Fibroblast of lung (primary cell): ENCODE measurements around the gene POLR2M. TPM values are rescaled to one million over a fixed set of nuclear protein-coding genes. Genes with fewer than 3 reads are reported as not detected.

Experiments
- DNase-seq, 2 donors: peaks; one replicate each; pipeline versions ENCODE4 v3.0.0 to v3.0.0-alpha.2; 2010; ENCODE audit warnings: low read depth in 2 of 2
- H2AFZ ChIP-seq: 2 replicates; pipeline ENCODE4 v1.5.1; 2012; ENCODE audit warnings: low read length, control low read depth, inconsistent platforms
- H3K27ac ChIP-seq: 2 replicates; pipeline ENCODE4 v1.5.1; 2011; ENCODE audit warnings: low read length, control low read depth; ENCODE audit not compliant: insufficient read depth
- H3K27me3 ChIP-seq: 2 replicates; pipeline ENCODE4 v1.5.1; 2011; ENCODE audit warnings: mild to moderate bottlenecking, low read length; ENCODE audit not compliant: control insufficient read depth, insufficient read depth
- H3K36me3 ChIP-seq: 2 replicates; pipeline ENCODE4 v1.5.1; 2011; ENCODE audit warnings: low read length; ENCODE audit not compliant: control insufficient read depth, insufficient read depth
- H3K4me1 ChIP-seq: 2 replicates; pipeline ENCODE4 v1.5.1; 2011; ENCODE audit warnings: low read length; ENCODE audit not compliant: control insufficient read depth, insufficient read depth; ENCODE audit errors: extremely low read depth
- H3K4me2 ChIP-seq: 2 replicates; pipeline ENCODE4 v1.5.1; 2011; ENCODE audit warnings: low read length, control low read depth; ENCODE audit not compliant: insufficient read depth; ENCODE audit errors: extremely low read depth
- H3K4me3 ChIP-seq, 4 experiments: fragments of 200-600 bp in 1 of 4; sonication (generic) in 1 of 4; replicated peaks in 1 of 4; 2 replicates each; pipeline ENCODE4 v1.5.1; 2011 to 2016; ENCODE audit warnings: low read length in 4 of 4, low read depth in 3 of 4, mild to moderate bottlenecking in 3 of 4, control low read depth in 2 of 4, inconsistent platforms in 1 of 4, mixed read lengths in 1 of 4; ENCODE audit not compliant: insufficient read depth in 1 of 4; ENCODE audit errors: control extremely low read depth in 1 of 4
- H3K79me2 ChIP-seq: 2 replicates; pipeline ENCODE4 v1.5.1; 2012; ENCODE audit warnings: mild to moderate bottlenecking, low read length, inconsistent platforms; ENCODE audit not compliant: control insufficient read depth, insufficient read depth
- H3K9ac ChIP-seq: 2 replicates; pipeline ENCODE4 v1.5.1; 2011; ENCODE audit warnings: mild to moderate bottlenecking, low read length, control low read depth; ENCODE audit not compliant: insufficient read depth
- H3K9me3 ChIP-seq: 2 replicates; pipeline ENCODE4 v1.5.1; 2012; ENCODE audit warnings: low read depth, low read length; ENCODE audit not compliant: control insufficient read depth, insufficient read depth
- H4K20me1 ChIP-seq: 2 replicates; pipeline ENCODE4 v1.5.1; 2011; ENCODE audit warnings: low read length; ENCODE audit not compliant: control insufficient read depth, insufficient read depth; ENCODE audit errors: extremely low read depth
- EZH2 ChIP-seq: IDR thresholded peaks from 2 replicates; pipeline ENCODE4 v1.5.1; 2012; ENCODE audit warnings: low read length, control low read depth, mild to moderate bottlenecking; ENCODE audit errors: missing control alignments
- polyA plus RNA-seq, 2 donors: library from polyadenylated mRNA; depleted of rRNA in 1 of 2; stranded (reverse) in 1 of 2; unstranded in 1 of 2; fragments of >200 nt; gene quantifications; 2 replicates each; pipeline ENCODE4 v1.2.1, GENCODE V29; 2011 to 2012; ENCODE audit warnings: missing spikeins in 1 of 2
- total RNA-seq: library from RNA; depleted of rRNA; stranded (reverse); fragments of >200 nt; gene quantifications from 2 replicates; pipeline ENCODE4 v1.2.1, GENCODE V29; 2014
- TF ChIP-seq, protein P1 (sequence below), 2 donors: IDR thresholded peaks in 1 of 2; conservative IDR thresholded peaks in 1 of 2; 1 replicate in 1 of 2; 2 replicates in 1 of 2; pipeline ENCODE4 v1.5.1; 2011 to 2012; ENCODE audit warnings: low read length in 2 of 2, control low read depth in 1 of 2, inconsistent platforms in 1 of 2, low read depth in 1 of 2, mild to moderate bottlenecking in 1 of 2

POLR2M gene
- total and polyA plus RNA-seq, 2 donors (not counting 1 experiment from before 2014, with no cell fraction given): 70.8 to 287 TPM

DNA sequence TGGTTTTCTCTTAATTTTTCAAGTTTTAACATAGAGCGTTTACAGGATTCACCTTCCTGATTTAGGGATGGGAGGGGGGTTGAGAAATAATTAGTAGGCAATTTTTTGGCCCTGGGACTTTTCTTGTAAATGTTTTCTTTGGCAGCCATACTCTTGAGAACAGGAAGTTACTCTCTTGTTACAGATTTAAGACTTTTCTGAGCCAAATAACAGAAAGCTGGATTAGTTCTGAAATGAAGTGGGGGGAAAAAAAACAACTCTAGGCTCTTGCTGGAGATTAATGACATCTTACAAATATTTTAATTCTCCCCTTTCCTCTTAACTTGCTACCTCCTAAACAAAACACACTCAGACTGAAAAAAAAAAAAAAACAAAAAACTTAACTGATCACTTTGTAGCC, 13.8 kb upstream of the POLR2M start:
- no peak for TF ChIP-seq EZH2
- TF ChIP-seq, protein P1, sequence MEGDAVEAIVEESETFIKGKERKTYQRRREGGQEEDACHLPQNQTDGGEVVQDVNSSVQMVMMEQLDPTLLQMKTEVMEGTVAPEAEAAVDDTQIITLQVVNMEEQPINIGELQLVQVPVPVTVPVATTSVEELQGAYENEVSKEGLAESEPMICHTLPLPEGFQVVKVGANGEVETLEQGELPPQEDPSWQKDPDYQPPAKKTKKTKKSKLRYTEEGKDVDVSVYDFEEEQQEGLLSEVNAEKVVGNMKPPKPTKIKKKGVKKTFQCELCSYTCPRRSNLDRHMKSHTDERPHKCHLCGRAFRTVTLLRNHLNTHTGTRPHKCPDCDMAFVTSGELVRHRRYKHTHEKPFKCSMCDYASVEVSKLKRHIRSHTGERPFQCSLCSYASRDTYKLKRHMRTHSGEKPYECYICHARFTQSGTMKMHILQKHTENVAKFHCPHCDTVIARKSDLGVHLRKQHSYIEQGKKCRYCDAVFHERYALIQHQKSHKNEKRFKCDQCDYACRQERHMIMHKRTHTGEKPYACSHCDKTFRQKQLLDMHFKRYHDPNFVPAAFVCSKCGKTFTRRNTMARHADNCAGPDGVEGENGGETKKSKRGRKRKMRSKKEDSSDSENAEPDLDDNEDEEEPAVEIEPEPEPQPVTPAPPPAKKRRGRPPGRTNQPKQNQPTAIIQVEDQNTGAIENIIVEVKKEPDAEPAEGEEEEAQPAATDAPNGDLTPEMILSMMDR (conservative IDR thresholded peaks at IDR 0.05 in 1 of 2, IDR thresholded peaks at IDR 0.05 in 1 of 2; ENCODE audit: low read depth in 1 of 2, low read length in 2 of 2): no peak
- Histone ChIP-seq H3K36me3 (no peaks in the 10 kb centered on the region), H3K27ac (no peak overlapping the region), H3K79me2 (no peaks in the 10 kb centered on the region), H3K4me1 (no peaks in the 10 kb centered on the region), H3K9ac (no peak overlapping the region), H3K4me2 (no peak overlapping the region), H3K27me3 (no peaks in the 10 kb centered on the region), H4K20me1 (no peaks in the 10 kb centered on the region), H2AFZ (no peak overlapping the region), H3K9me3 (no peaks in the 10 kb centered on the region), H3K4me3 (no peak overlapping the region)
- peak; percentile 72 to 73 for DNase-seq

DNA sequence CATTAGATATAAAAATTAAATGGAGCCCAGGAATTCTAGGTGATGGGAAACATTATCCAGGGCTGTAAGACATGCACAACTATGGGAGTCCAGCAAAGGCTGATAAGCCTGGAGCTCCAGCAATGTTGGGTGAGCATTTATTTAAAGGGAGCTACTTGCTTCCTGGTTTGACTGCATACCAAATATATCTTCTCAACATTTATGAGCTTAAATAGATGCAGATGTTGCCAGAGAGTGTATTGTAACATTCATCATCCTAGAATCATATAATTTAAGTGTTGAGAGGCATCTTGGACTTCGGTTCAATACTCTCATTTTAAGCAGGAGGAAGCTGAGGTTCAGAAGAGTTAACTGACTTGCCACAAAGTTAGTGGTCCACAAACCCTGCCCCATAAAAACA, 12.2 kb upstream of the POLR2M start:
- H3K27ac ChIP-seq: no peak overlapping the region

DNA sequence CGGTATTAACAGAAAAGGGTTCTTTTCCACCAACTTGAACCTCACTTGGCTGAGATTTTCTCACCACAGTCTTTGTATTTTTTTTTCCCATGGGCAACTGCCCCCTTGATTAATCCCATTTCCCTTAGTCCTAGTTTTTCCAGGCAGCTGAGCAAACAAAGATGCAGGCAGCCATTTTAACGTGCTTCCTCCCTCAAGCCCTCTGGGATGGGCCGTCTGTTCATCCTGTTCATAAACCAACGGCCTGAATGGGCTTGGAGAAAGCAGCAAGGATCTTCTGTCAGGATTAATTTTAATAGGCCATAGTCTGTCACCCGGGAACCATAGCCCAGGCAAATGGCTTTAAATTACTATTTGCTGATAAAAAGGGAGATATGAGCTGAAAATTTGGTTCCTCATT, 10.4 kb upstream of the POLR2M start:
- TF ChIP-seq, protein P1 (conservative IDR thresholded peaks at IDR 0.05 in 1 of 2, IDR thresholded peaks at IDR 0.05 in 1 of 2; ENCODE audit: low read depth in 1 of 2, low read length in 2 of 2): no peak
- no peak for TF ChIP-seq EZH2
- no peak for DNase-seq
- Histone ChIP-seq H3K36me3 (no peaks in the 10 kb centered on the region), H2AFZ (no peak overlapping the region), H3K4me1 (no peaks in the 10 kb centered on the region), H3K4me3 (no peak overlapping the region), H3K79me2 (no peaks in the 10 kb centered on the region), H3K27me3 (no peaks in the 10 kb centered on the region), H3K9me3 (no peaks in the 10 kb centered on the region), H3K27ac (no peak overlapping the region), H3K4me2 (no peak overlapping the region), H4K20me1 (no peaks in the 10 kb centered on the region), H3K9ac (no peak overlapping the region)

More for the DNA sequence above, 12.2 kb upstream of the POLR2M start:
- no peaks in the 10 kb centered on the region for H3K27me3 ChIP-seq
- no peak for TF ChIP-seq EZH2
- H3K36me3 ChIP-seq: no peaks in the 10 kb centered on the region
- no peaks in the 10 kb centered on the region for H3K4me1 ChIP-seq
- no peak for DNase-seq
- no peaks in the 10 kb centered on the region for H4K20me1 ChIP-seq
- H3K9me3 ChIP-seq: no peaks in the 10 kb centered on the region
- H2AFZ ChIP-seq: no peak overlapping the region
- H3K4me2 ChIP-seq: no peak overlapping the region
- H3K79me2 ChIP-seq: no peaks in the 10 kb centered on the region
- H3K9ac ChIP-seq: no peak overlapping the region
- no peak overlapping the region for H3K4me3 ChIP-seq
